RCC 7860 (cell line): ENCODE measurements around the gene SCN4B.

Source experiments
- DNase-seq: peaks from one replicate; pipeline ENCODE4 v3.0.0-alpha.2; 2015; ENCODE audit warnings: low spot score
- FAIRE-seq: peaks from 2 replicates; lab custom pipeline; 2012; peaks lifted over from hg19 to GRCh38; lab: Jason Lieb, UNC

SCN4B gene

GRCh38 chr11:118175031-118175992, 22.7 kb upstream of the SCN4B start:
- no peak for FAIRE-seq
- no peak for DNase-seq

GRCh38 chr11:118174006-118174567, 21.5 kb upstream of the SCN4B start:
- DNase-seq (no peak), FAIRE-seq (no peak)

- no peak for FAIRE-seq
- DNase-seq = no peak
Measured at GRCh38 chr11:118172356-118172755, 19.7 kb upstream of the SCN4B start.

GRCh38 chr11:118171269-118172062, 18.8 kb upstream of the SCN4B start:
- DNase-seq (peak; percentile 22), FAIRE-seq (no peak)

GRCh38 chr11:118170882-118171268, 18.3 kb upstream of the SCN4B start:
- FAIRE-seq (no peak), DNase-seq (no peak)

GRCh38 chr11:118170231-118170630, 17.6 kb upstream of the SCN4B start:
- no peak for DNase-seq
- FAIRE-seq = no peak

- FAIRE-seq = no peak
Measured at GRCh38 chr11:118169300-118170140, 16.9 kb upstream of the SCN4B start.

GRCh38 chr11:118168751-118169150, 16.1 kb upstream of the SCN4B start:
- FAIRE-seq (no peak), DNase-seq (no peak)

More at GRCh38 chr11:118169300-118170140, 16.9 kb upstream of the SCN4B start:
- no peak for DNase-seq

- FAIRE-seq (no peak), DNase-seq (no peak)
Measured at GRCh38 chr11:118168316-118168715, 15.7 kb upstream of the SCN4B start.

GRCh38 chr11:118167906-118168305, 15.3 kb upstream of the SCN4B start:
- no peak for FAIRE-seq
- no peak for DNase-seq

- no peak for DNase-seq
- no peak for FAIRE-seq
Measured at GRCh38 chr11:118167253-118167652, 14.6 kb upstream of the SCN4B start.

GRCh38 chr11:118166641-118167040, 14.0 kb upstream of the SCN4B start:
- no peak for FAIRE-seq

GRCh38 chr11:118164885-118165284, 12.3 kb upstream of the SCN4B start:
- no peak for DNase-seq
- FAIRE-seq = no peak

More at GRCh38 chr11:118166641-118167040, 14.0 kb upstream of the SCN4B start:
- no peak for DNase-seq

GRCh38 chr11:118163494-118163893, 10.9 kb upstream of the SCN4B start:
- FAIRE-seq = no peak
- no peak for DNase-seq

- no peak for FAIRE-seq
- DNase-seq = no peak
Measured at GRCh38 chr11:118162846-118163245, 10.2 kb upstream of the SCN4B start.

- FAIRE-seq = no peak
- DNase-seq = no peak
Measured at GRCh38 chr11:118161786-118162185, 9.2 kb upstream of the SCN4B start.

- no peak for FAIRE-seq
- DNase-seq = no peak
Measured at GRCh38 chr11:118157186-118157895, 4.7 kb upstream of the SCN4B start.

- FAIRE-seq (no peak), DNase-seq (no peak)
Measured at GRCh38 chr11:118156531-118157185, 4.0 kb upstream of the SCN4B start.

GRCh38 chr11:118155776-118156530, 3.3 kb upstream of the SCN4B start:
- FAIRE-seq (no peak), DNase-seq (no peak)
